IPS-18c (cell line): Measurements from ENCODE around the gene CDC42BPG.
A peak's percentile ranks its signal among the peaks of the same experiment; 100 is the strongest.

Experiments used
- H3K4me3 ChIP-seq: 2 replicates; pipeline ENCODE4 v1.7.0; 2013; ENCODE audit warnings: low read depth, mild to moderate bottlenecking, low read length, moderate library complexity; ENCODE audit not compliant: insufficient read depth
- H3K9me3 ChIP-seq: one replicate; pipeline ENCODE4 v1.6.1; 2013; ENCODE audit warnings: mild to moderate bottlenecking, low read length, moderate library complexity; ENCODE audit not compliant: control insufficient read depth, insufficient read depth

Gene CDC42BPG

GRCh38 chr11:64792482-64792881 is 52.0 kb downstream of the CDC42BPG start:
- no peak overlapping the region for H3K4me3 ChIP-seq
- H3K9me3 ChIP-seq: peaks cover 2% of the 10 kb centered on the region

- H3K9me3 ChIP-seq: peaks cover 2% of the 10 kb centered on the region
- H3K4me3 ChIP-seq: no peak overlapping the region
These were observed 52.6 kb downstream of the CDC42BPG start for GRCh38 chr11:64791781-64792291.

- no peak overlapping the region for H3K4me3 ChIP-seq
These were observed 54.0 kb downstream of the CDC42BPG start for GRCh38 chr11:64790205-64791095.

GRCh38 chr11:64789331-64790204 is 54.9 kb downstream of the CDC42BPG start:
- no peaks in the 10 kb centered on the region for H3K9me3 ChIP-seq
- H3K4me3 ChIP-seq: no peak overlapping the region

More at GRCh38 chr11:64790205-64791095, 54.0 kb downstream of the CDC42BPG start:
- H3K9me3 ChIP-seq: peaks cover 2% of the 10 kb centered on the region

- Histone ChIP-seq H3K9me3 (no peaks in the 10 kb centered on the region), H3K4me3 (no peak overlapping the region; the same call in 1 of the 2 replicates)
These were observed 55.9 kb downstream of the CDC42BPG start for GRCh38 chr11:64788321-64789215.

- no peaks in the 10 kb centered on the region for H3K9me3 ChIP-seq
- no peak overlapping the region for H3K4me3 ChIP-seq
These were observed 56.7 kb downstream of the CDC42BPG start for GRCh38 chr11:64787526-64788320.

GRCh38 chr11:64786308-64786707 is 58.1 kb downstream of the CDC42BPG start:
- no peak overlapping the region for H3K4me3 ChIP-seq
- H3K9me3 ChIP-seq: no peaks in the 10 kb centered on the region

GRCh38 chr11:64784813-64785581 is 59.5 kb downstream of the CDC42BPG start:
- Histone ChIP-seq H3K9me3 (no peaks in the 10 kb centered on the region), H3K4me3 (no peak overlapping the region)

GRCh38 chr11:64778473-64779298 is 65.8 kb downstream of the CDC42BPG start, which contains the start of gene SF1:
TSS of gene SF1 (minus strand) at chr11:64778542. CDS start at chr11:64778392, 150 bp downstream.
- Histone ChIP-seq H3K4me3 (peak within 1 kb of the TSS; percentile 84), H3K9me3 (no peaks in the 10 kb centered on the region)

GRCh38 chr11:64778223-64778472 is 66.3 kb downstream of the CDC42BPG start:
- peak overlapping the region; percentile 84 for H3K4me3 ChIP-seq
- no peaks in the 10 kb centered on the region for H3K9me3 ChIP-seq

GRCh38 chr11:64777449-64778222 is 66.8 kb downstream of the CDC42BPG start:
- peak overlapping the region; percentile 84 for H3K4me3 ChIP-seq
- no peaks in the 10 kb centered on the region for H3K9me3 ChIP-seq

- no peaks in the 10 kb centered on the region for H3K9me3 ChIP-seq
- peak overlapping the region; percentile 49 for H3K4me3 ChIP-seq
These were observed 67.6 kb downstream of the CDC42BPG start for GRCh38 chr11:64776875-64777274.

GRCh38 chr11:64776425-64776824 is 68.0 kb downstream of the CDC42BPG start:
- no peaks in the 10 kb centered on the region for H3K9me3 ChIP-seq
- H3K4me3 ChIP-seq: peak overlapping the region; percentile 49; the same call in 1 of the 2 replicates

- Histone ChIP-seq H3K4me3 (no peak overlapping the region), H3K9me3 (no peaks in the 10 kb centered on the region)
These were observed 70.3 kb downstream of the CDC42BPG start for GRCh38 chr11:64774144-64774543.
